ENCODE results near the gene CLIP4.

Gene CLIP4

DNA sequence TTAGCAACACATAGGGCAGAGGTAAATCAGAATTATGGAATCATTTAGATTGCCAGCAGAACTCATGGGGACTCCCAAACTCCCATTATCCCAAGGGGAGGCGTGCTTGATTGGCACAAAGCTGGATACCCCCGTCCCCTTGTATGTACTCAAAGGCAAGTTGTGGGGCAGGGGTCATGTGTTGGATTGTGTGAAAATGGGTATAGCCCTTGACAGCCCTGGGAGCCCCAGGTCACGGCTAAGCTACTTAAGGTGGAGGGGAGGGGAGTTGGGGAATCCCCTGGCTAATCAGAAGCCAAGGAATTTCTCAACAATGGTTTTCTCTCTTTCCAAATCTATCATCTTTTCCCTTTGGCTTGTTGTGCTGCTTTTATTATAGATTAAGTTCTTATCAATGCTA, 32.7 kb downstream of the CLIP4 start:
- Histone ChIP-seq H3K79me2 (no peaks in the 10 kb centered on the region), H3K4me2 (ENCODE audit: low read length) (no peak overlapping the region), H3K36me3 (ENCODE audit: control insufficient read depth, insufficient read depth, low read length) (no peaks in the 10 kb centered on the region), H3K27ac (no peak overlapping the region), H3K9ac (no peak overlapping the region), H3K27me3 (ENCODE audit: control insufficient read depth, insufficient read depth, low read length) (no peaks in the 10 kb centered on the region), H3K4me3 (ENCODE audit: low read depth, low read length) (no peak overlapping the region), H3K4me1 (no peaks in the 10 kb centered on the region), H2AFZ (no peak overlapping the region), H3K9me3 (ENCODE audit: control insufficient read depth, low read length) (no peaks in the 10 kb centered on the region)
- TF ChIP-seq, protein P1, sequence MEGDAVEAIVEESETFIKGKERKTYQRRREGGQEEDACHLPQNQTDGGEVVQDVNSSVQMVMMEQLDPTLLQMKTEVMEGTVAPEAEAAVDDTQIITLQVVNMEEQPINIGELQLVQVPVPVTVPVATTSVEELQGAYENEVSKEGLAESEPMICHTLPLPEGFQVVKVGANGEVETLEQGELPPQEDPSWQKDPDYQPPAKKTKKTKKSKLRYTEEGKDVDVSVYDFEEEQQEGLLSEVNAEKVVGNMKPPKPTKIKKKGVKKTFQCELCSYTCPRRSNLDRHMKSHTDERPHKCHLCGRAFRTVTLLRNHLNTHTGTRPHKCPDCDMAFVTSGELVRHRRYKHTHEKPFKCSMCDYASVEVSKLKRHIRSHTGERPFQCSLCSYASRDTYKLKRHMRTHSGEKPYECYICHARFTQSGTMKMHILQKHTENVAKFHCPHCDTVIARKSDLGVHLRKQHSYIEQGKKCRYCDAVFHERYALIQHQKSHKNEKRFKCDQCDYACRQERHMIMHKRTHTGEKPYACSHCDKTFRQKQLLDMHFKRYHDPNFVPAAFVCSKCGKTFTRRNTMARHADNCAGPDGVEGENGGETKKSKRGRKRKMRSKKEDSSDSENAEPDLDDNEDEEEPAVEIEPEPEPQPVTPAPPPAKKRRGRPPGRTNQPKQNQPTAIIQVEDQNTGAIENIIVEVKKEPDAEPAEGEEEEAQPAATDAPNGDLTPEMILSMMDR (IDR thresholded peaks at IDR 0.05): no peak

DNA sequence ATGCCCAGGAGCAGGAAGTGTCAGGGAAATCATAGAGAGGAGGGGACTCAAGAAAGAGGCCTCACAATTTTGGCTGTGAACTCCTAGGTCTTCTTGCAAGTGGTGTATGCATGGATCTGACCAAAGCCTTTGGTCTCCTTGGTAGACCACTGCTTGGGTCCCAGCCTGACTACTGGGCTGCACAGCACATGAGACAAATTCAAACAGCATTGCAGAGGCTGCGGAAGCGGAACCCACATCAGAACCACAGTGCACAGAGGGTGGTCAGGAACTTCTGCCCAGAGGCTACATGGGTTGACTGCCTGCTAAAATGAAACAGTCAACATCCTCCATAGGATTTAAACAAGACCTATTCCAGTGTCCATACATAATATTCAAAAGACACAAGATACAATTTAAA, 39.4 kb downstream of the CLIP4 start:
- Histone ChIP-seq H3K9me3 (ENCODE audit: control insufficient read depth, low read length) (no peaks in the 10 kb centered on the region), H3K79me2 (no peaks in the 10 kb centered on the region)

DNA sequence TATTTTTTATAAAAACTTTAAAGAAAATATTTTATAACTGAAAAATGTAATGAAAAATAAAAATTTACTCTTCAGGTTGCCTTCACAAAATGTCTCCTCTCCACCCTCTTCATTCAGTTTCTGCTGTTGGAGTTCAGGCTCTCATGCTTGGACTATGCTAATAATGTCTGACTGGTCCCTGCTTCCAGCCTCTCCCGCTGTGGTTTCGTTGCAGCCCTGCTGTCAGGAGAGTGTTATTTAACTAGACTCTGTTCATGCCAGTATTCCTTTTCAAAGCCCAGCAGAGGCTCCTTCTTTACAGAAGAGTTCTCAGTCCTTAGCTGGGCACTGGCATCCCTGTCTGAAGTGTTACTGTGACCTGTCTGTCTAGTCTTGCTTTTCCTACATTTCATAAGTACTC, 40.4 kb downstream of the CLIP4 start:
- H3K4me3 ChIP-seq (ENCODE audit: low read depth, low read length): no peak overlapping the region
- H3K27ac ChIP-seq: no peak overlapping the region
- no peaks in the 10 kb centered on the region for H3K4me1 ChIP-seq
- no peaks in the 10 kb centered on the region for H3K36me3 ChIP-seq (ENCODE audit: control insufficient read depth, insufficient read depth, low read length)
- H2AFZ ChIP-seq: no peak overlapping the region
- no peak overlapping the region for H3K9ac ChIP-seq
- H3K27me3 ChIP-seq (ENCODE audit: control insufficient read depth, insufficient read depth, low read length): no peaks in the 10 kb centered on the region
- H3K9me3 ChIP-seq (ENCODE audit: control insufficient read depth, low read length): no peaks in the 10 kb centered on the region
- H3K79me2 ChIP-seq: no peaks in the 10 kb centered on the region
- TF ChIP-seq, protein P1 (IDR thresholded peaks at IDR 0.05): no peak
- H3K4me2 ChIP-seq (ENCODE audit: low read length): no peak overlapping the region

More for the DNA sequence above, 39.4 kb downstream of the CLIP4 start:
- no peaks in the 10 kb centered on the region for H3K4me1 ChIP-seq
- TF ChIP-seq, protein P1 (IDR thresholded peaks at IDR 0.05): no peak
- no peak overlapping the region for H3K4me2 ChIP-seq (ENCODE audit: low read length)
- no peak overlapping the region for H3K4me3 ChIP-seq (ENCODE audit: low read depth, low read length)
- no peak overlapping the region for H2AFZ ChIP-seq
- no peaks in the 10 kb centered on the region for H3K36me3 ChIP-seq (ENCODE audit: control insufficient read depth, insufficient read depth, low read length)
- no peak overlapping the region for H3K27ac ChIP-seq
- H3K27me3 ChIP-seq (ENCODE audit: control insufficient read depth, insufficient read depth, low read length): no peaks in the 10 kb centered on the region
- no peak overlapping the region for H3K9ac ChIP-seq

DNA sequence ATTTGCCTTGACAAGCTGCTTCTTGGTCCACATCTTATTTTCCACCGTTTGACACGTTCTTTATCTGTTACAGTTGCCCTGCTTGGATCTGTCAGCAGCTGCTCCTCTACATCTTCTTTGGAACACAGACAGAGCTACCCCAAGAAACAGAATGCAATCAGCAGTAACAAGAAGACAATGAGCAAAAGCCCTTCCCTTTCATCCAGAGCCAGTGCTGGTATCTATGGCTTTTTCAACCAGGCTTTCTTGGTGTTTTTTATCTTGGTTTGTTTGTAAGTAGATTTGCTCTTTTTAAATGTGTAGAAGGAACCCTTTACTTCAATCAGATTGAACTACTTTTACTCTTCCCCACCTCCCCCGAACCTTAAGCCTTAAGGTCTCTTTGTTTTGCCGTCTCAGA, 41.9 kb downstream of the CLIP4 start:
- H3K36me3 ChIP-seq (ENCODE audit: control insufficient read depth, insufficient read depth, low read length): no peaks in the 10 kb centered on the region
- no peak overlapping the region for H3K4me2 ChIP-seq (ENCODE audit: low read length)
- no peak overlapping the region for H3K9ac ChIP-seq
- H3K4me1 ChIP-seq: no peaks in the 10 kb centered on the region
- H3K9me3 ChIP-seq (ENCODE audit: control insufficient read depth, low read length): no peaks in the 10 kb centered on the region
- H3K4me3 ChIP-seq (ENCODE audit: low read depth, low read length): no peak overlapping the region
- H3K27me3 ChIP-seq (ENCODE audit: control insufficient read depth, insufficient read depth, low read length): no peaks in the 10 kb centered on the region
- no peak overlapping the region for H2AFZ ChIP-seq
- no peak overlapping the region for H3K27ac ChIP-seq
- TF ChIP-seq, protein P1 (IDR thresholded peaks at IDR 0.05): no peak
- no peaks in the 10 kb centered on the region for H3K79me2 ChIP-seq

DNA sequence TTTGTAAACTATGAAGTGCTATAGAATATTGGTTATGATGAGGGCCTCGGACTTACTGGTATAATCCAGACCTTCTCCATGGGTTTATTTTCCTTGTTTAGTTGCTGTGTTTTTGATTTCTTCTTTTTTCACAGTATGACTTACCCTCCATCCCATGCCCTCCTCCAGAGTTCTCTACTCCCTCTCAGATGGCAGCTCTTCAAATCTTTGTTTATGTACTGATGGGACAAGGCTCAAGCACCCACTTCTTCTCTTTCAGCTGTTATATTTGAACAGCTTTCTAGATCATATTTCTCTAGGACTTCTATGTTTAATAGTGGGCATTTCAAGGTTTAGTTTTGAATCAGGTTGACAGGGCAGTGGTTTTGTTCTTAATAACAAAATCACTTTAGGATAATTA, 43.9 kb downstream of the CLIP4 start:
- TF ChIP-seq, protein P1 (IDR thresholded peaks at IDR 0.05): no peak
- H3K36me3 ChIP-seq (ENCODE audit: control insufficient read depth, insufficient read depth, low read length): no peaks in the 10 kb centered on the region

More for the DNA sequence above, 43.9 kb downstream of the CLIP4 start:
- no peaks in the 10 kb centered on the region for H3K79me2 ChIP-seq
- H3K4me3 ChIP-seq (ENCODE audit: low read depth, low read length): no peak overlapping the region
- H3K9me3 ChIP-seq (ENCODE audit: control insufficient read depth, low read length): no peaks in the 10 kb centered on the region
- no peak overlapping the region for H3K9ac ChIP-seq
- H3K27me3 ChIP-seq (ENCODE audit: control insufficient read depth, insufficient read depth, low read length): no peaks in the 10 kb centered on the region
- H3K4me1 ChIP-seq: no peaks in the 10 kb centered on the region
- H3K4me2 ChIP-seq (ENCODE audit: low read length): no peak overlapping the region
- no peak overlapping the region for H2AFZ ChIP-seq
- no peak overlapping the region for H3K27ac ChIP-seq

Data from parathyroid adenoma (tissue), 2 donors.